HepG2 (cell line): ENCODE measurements around the gene VAC14. TPM values are rescaled to one million over a fixed set of nuclear protein-coding genes. Genes with fewer than 3 reads are reported as not detected.

Experiments
- HMG20A ChIP-seq: IDR thresholded peaks from 2 replicates; pipeline ENCODE4 v1.6.1; 2016; ENCODE audit warnings: borderline replicate concordance
- HNRNPL ChIP-seq: fragments of 200-400 bp; formaldehyde crosslinking; IDR thresholded peaks from 2 replicates; pipeline ENCODE4 v1.6.1; 2017; ENCODE audit warnings: mild to moderate bottlenecking, low read depth, low read length
- ISX ChIP-seq: sonication (generic); formaldehyde crosslinking; conservative IDR thresholded peaks from 2 replicates; pipeline ENCODE4 v1.5.0; 2020; ENCODE audit warnings: missing genetic modification reagents
- MTF1 ChIP-seq: sonication (generic); formaldehyde crosslinking; IDR thresholded peaks from 2 replicates; pipeline ENCODE4 v1.5.0; 2020; ENCODE audit warnings: missing genetic modification reagents
- NONO ChIP-seq, 2 experiments: fragments of 450-650 bp in 1 of 2; sonication (generic) in 1 of 2; formaldehyde crosslinking in 1 of 2; IDR thresholded peaks in 1 of 2; conservative IDR thresholded peaks in 1 of 2; 2 replicates each; pipeline versions ENCODE4 v1.6.1 to v1.8.0; 2017 to 2022; ENCODE audit warnings: mild to moderate bottlenecking in 1 of 2, missing genetic modification reagents in 1 of 2, moderate library complexity in 1 of 2
- REST ChIP-seq, 2 experiments: IDR thresholded peaks; 2 replicates each; pipeline ENCODE4 v1.6.1; 2011 to 2012; ENCODE audit warnings: low read length in 2 of 2, borderline replicate concordance in 1 of 2, low read depth in 1 of 2, mild to moderate bottlenecking in 1 of 2, moderate library complexity in 1 of 2
- SNAPC4 ChIP-seq: sonication (generic); formaldehyde crosslinking; IDR thresholded peaks from 2 replicates; pipeline ENCODE4 v1.4.0; 2020; ENCODE audit warnings: mild to moderate bottlenecking, missing genetic modification reagents
- SP1 ChIP-seq, 2 experiments: fragments of 450-650 bp in 1 of 2; sonication (generic) in 1 of 2; formaldehyde crosslinking in 1 of 2; IDR thresholded peaks; 2 replicates each; pipeline versions ENCODE4 v1.4.0 to v1.6.1; 2016 to 2020; ENCODE audit warnings: missing genetic modification reagents in 1 of 2
- TARDBP ChIP-seq: sonication (generic); formaldehyde crosslinking; IDR thresholded peaks from 2 replicates; pipeline ENCODE4 v1.8.0; 2022; ENCODE audit warnings: mild to moderate bottlenecking, missing genetic modification reagents
- ZHX2 ChIP-seq, 2 experiments: sonication (generic) in 1 of 2; formaldehyde crosslinking in 1 of 2; IDR thresholded peaks; 2 replicates each; pipeline versions ENCODE4 v1.6.1 to v1.9.0; 2014 to 2022; ENCODE audit warnings: antibody characterized with exemption in 1 of 2, borderline replicate concordance in 1 of 2, inconsistent platforms in 1 of 2, low read depth in 1 of 2, missing genetic modification reagents in 1 of 2
- ZNF343 ChIP-seq: sonication (generic); formaldehyde crosslinking; IDR thresholded peaks from 2 replicates; pipeline ENCODE4 v1.4.0; 2020; ENCODE audit warnings: mild to moderate bottlenecking, missing genetic modification reagents
- ZNF768 ChIP-seq: sonication (generic); formaldehyde crosslinking; IDR thresholded peaks from 2 replicates; pipeline ENCODE4 v1.4.0; 2020; ENCODE audit warnings: missing genetic modification reagents
- polyA plus RNA-seq, 8 experiments: library from polyadenylated mRNA; depleted of rRNA in 3 of 8; stranded (reverse) in 7 of 8; unstranded in 1 of 8; fragments of >200 nt; fragmentation: Illumina TruSeq in 4 of 8; extraction: Trizol in 4 of 8; gene quantifications; 2 replicates each; pipeline versions ENCODE4 v1.2.1 to v1.2.3, GENCODE V29; 2011 to 2016; ENCODE audit warnings: low read depth in 4 of 8, missing spikeins in 1 of 8, mixed read lengths in 1 of 8; ENCODE audit not compliant: insufficient read depth in 1 of 8
- total RNA-seq, 5 experiments: library from RNA; depleted of rRNA; stranded (reverse); fragments of >200 nt; fragmentation: Illumina TruSeq; extraction: Trizol; gene quantifications; 2 replicates each; pipeline ENCODE4 v1.2.3, GENCODE V29; 2016; ENCODE audit warnings: low read depth in 1 of 5

Gene VAC14
- total and polyA plus RNA-seq, 2 of the 13 experiments (the other 11 are each of a cell fraction or from before 2014, with no cell fraction given) = 23.5 to 24.6 TPM

- TF ChIP-seq SNAPC4 (CRISPR knock-in tag) (no peak), ISX (CRISPR knock-in tag) (no peak), ZNF768 (CRISPR knock-in tag) (no peak), REST (IDR thresholded peaks at IDR 0.05; ENCODE audit: borderline replicate concordance in 1 of 2, low read depth in 1 of 2, low read length in 2 of 2) (no peak), ZNF343 (CRISPR knock-in tag) (no peak), NONO (IDR thresholded peaks at IDR 0.05) (no peak), NONO (CRISPR knock-in tag; conservative IDR thresholded peaks at IDR 0.05) (peak; percentile 81; the same call in 1 of the 2 replicates), MTF1 (CRISPR knock-in tag) (no peak), HMG20A (CRISPR knock-in tag) (no peak), SP1 (IDR thresholded peaks at IDR 0.05) (no peak), SP1 (CRISPR knock-in tag; IDR thresholded peaks at IDR 0.05) (peak; percentile 38; the same call in 1 of the 2 replicates), ZHX2 (IDR thresholded peaks at IDR 0.05; ENCODE audit: low read depth) (no peak), ZHX2 (CRISPR knock-in tag; IDR thresholded peaks at IDR 0.05; ENCODE audit: borderline replicate concordance) (no peak; the same call in 1 of the 2 replicates), TARDBP (CRISPR knock-in tag) (no peak), HNRNPL (no peak)
These were observed 115.0 kb downstream of the VAC14 start, which contains the start of gene MTSS2 (continued) for GRCh38 chr16:70685938-70686375.
